Esophagus mucosa (tissue), 1 donor: ENCODE measurements around the gene ZNF177. TPM values are rescaled to one million over a fixed set of nuclear protein-coding genes. Genes with fewer than 3 reads are reported as not detected.

Experiments used
- ATAC-seq: fragments of 200-7000 bp; cut with Tn5 transposase; one replicate; pipeline ENCODE4 v1.9.1; 2020
- total RNA-seq: library from RNA; stranded (reverse); gene quantifications from one replicate; pipeline ENCODE4 v1.2.4, GENCODE V29; 2023
- donor health status: DM: yes; HTN: yes; CAD: no.

Gene ZNF177
- total RNA-seq, 1 donor from 2014 or later: 0.20 TPM

- no peak for ATAC-seq
These were observed 67.6 kb downstream of the ZNF177 start for GRCh38 chr19:9430444-9430843.

- no peak for ATAC-seq
These were observed 68.7 kb downstream of the ZNF177 start for GRCh38 chr19:9431475-9431874.

Other genes starting within 250 kb of the ZNF177 start
- gene OR7G1, start 247.2 kb upstream of the ZNF177 start, total RNA-seq: not detected
- not detected for gene OR7G3, start 236.1 kb upstream of the ZNF177 start, total RNA-seq
- 15.1 TPM for gene ZNF317, start 222.6 kb upstream of the ZNF177 start, total RNA-seq
- gene OR7D2, start 184.0 kb upstream of the ZNF177 start, total RNA-seq: not detected
- gene OR7D4, start 143.4 kb upstream of the ZNF177 start, total RNA-seq: not detected
- not detected for gene OR7E24, start 112.1 kb upstream of the ZNF177 start, total RNA-seq
- gene ZNF699, start 53.2 kb upstream of the ZNF177 start, total RNA-seq: 3.5 TPM
- 2.9 TPM for gene ZNF559, start 38.8 kb upstream of the ZNF177 start, total RNA-seq
- gene ZNF266, start 72.6 kb downstream of the ZNF177 start, total RNA-seq: 11.8 TPM
- not detected for gene ZNF560, start 135.6 kb downstream of the ZNF177 start, total RNA-seq
- gene ZNF426, start 175.6 kb downstream of the ZNF177 start, total RNA-seq: 31.2 TPM
- 28.0 TPM for gene ZNF121, start 221.5 kb downstream of the ZNF177 start, total RNA-seq